ENCODE measurements around the gene PRDM16.

GRCh38 chr1:3137111-3138100, 68.4 kb downstream of the PRDM16 start:
- no peak for TF ChIP-seq CTCF (IDR thresholded peaks at IDR 0.05)
- TF ChIP-seq POLR2A (IDR thresholded peaks at IDR 0.05), result no peak
